TTC549 (cell line): ENCODE measurements around the gene CCDC7.
"Not testable (repeated sequence)": the region's sequence is repeated elsewhere in the genome, so short reads cannot be mapped to it uniquely, and the experiment has no call there.

ENCODE experiments used
- FAIRE-seq: peaks from 2 replicates; lab custom pipeline; 2012; peaks lifted over from hg19 to GRCh38; lab: Jason Lieb, UNC

Gene CCDC7

DNA sequence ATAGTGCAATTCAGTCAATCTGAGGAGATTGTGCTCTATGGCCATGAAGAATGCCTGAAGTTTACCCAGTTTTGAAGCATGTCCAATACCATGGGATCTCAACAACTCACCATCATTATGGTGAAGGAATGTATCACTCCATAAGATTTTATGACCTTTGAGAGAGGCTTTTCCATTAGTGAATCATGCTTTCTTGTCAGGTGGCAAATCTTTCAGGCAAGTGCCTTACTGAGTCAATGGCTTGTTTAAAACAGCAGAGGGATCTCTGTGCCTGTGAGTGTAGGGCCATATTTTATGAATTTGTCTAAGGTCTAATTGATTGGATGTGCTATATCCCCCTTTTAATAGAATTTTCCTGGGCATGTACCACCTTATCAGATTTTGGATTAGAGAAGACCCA, 131.5 kb downstream of the CCDC7 start:
- no peak for FAIRE-seq

DNA sequence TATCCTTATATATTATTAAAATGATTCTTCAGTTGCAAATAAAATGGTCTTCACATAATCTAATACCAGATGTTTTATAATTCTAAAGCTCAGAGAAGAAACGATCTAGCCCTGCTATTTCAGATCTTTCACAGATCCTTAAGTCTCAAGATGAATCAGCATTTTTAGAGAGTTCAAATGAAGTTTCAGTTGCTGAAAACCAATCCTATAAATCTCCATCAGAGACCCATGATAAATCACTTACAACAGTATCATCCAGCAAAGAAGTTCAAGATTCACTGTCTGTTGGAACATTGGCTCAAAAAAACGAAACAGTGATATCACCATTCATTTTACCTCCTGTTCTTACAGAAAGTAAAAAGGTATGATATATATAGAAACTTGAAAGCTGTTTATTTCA, 137.0 kb downstream of the CCDC7 start:
- FAIRE-seq = no peak

DNA sequence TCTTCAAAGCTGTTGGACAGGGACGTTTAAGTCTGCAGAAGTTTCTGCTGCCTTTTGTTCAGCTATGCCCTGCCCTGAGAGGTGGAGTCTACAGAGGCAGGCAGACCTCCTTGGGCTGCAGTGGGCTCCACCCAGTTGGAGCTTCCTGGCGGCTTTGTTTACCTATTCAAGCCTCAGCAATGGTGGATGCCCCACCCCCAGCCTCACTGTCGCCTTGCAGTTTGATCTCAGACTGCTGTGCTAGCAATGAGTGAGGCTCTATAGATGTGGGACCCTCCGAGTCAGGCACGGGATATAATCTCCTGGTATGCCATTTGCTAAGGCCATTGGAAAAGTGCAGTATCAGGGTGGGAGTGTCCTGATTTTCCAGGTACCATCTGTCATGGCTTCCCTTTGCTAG, 152.1 kb downstream of the CCDC7 start:
- not testable (repeated sequence) for FAIRE-seq

DNA sequence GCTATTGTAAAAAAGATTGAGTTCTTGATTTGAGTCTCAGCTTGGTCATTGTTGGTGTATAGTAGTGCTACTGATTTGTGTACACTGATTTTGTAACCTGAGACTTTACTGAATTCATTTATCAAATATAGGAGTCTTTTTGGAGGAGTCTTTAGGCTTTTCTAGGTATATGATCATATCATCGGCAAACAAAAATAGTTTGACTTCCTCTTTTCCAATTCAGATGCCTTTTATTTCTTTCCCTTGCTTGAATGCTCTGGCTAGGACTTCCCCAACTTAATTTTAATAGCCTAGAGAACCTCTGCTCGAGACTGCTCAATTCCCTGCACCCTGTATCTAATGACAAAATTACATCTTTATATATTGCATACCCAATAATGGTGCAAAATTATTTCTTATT, 154.4 kb downstream of the CCDC7 start:
- no peak for FAIRE-seq

DNA sequence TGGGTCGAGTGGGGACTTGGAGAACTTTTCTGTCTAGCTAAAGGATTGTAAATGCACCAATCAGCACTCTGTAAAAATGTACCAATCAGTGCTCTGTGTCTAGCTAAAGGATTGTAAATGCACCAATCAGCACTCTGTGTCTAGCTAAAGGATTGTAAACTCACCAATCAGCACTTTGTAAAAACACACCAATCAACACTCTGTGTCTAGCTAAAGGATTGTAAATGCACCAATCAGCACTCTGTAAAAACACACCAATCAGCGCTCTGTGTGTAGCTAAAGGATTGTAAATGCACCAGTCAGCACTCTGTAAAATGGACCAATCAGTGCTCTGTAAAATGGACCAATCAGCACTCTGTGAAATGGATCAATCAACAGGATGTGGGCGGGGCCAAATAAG, 155.6 kb downstream of the CCDC7 start:
- not testable (repeated sequence) for FAIRE-seq

DNA sequence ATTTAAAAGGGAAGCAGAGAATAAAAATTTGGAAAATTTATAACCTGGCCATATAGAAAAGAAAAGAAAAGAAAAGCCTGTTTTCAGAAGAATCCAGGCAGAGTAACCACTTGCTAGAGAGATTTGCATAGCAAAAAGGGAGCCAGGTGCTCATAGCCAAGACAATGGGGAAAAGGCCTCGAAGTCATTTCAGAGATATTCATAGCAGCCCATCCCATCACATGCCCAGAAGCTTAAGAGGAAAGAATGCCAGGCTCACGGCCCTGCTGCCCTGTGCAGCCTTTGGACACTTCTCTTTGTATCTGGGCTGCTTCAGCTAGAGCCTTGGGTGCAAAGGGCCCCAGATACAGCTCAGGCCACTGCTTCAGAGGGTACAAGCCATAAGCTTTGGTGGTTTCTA, 159.8 kb downstream of the CCDC7 start:
- no peak for FAIRE-seq

DNA sequence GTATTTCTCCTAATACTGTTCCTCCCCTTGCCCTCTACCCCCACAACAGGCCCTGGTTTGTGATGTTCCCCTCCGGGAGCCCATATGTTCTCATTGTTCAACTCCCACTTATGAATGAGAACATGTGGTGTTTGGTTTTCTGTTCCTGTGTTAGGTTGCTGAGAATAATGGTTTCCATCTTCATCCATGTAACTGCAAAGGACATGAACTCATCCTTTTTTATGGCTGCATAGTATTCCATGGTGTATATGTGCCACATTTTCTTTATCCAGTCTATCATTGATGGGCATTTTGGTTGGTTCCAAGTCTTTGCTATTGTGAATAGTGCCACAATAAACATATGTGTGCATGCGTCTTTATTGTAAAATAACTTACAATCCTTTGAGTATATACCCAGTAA, 164.6 kb downstream of the CCDC7 start:
- FAIRE-seq = not testable (repeated sequence)

DNA sequence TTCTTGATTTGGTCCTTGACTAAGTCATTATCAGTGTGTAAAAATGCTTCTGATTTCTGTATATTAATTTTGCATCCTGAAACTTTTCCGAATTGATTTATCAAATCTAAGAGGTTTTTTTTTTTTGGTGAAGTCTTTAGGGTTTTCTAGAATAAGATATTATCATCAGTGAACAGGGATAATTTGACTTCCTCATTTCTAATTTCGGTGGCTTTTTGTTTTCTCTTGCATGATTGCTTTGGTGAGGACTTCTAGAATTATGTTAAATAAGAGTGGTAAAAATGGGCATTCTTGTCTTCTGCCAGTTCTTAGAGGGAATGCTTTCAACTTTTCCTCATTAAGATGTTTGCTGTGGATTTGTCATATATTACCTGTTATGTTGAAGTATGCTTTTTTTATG, 170.5 kb downstream of the CCDC7 start:
- FAIRE-seq = no peak

DNA sequence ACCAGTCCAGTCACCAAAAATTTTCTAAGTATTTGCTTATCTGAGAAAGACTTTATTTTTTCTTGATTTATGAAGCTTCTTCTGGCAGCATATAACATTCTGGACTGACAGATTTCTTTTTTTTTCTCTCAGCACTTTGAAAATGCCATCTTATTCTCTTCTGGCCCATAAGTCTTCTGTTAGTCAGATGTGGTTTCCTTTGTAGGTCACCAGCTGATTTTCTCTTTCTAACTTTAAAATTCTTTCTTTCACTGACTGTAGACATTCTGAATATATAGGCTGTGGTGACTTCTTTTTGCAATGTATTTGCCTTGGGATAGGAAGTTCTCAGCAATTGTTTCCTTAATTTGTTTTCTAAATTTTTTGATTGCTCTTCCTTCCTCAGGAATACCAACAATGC, 172.5 kb downstream of the CCDC7 start:
- FAIRE-seq = no peak

DNA sequence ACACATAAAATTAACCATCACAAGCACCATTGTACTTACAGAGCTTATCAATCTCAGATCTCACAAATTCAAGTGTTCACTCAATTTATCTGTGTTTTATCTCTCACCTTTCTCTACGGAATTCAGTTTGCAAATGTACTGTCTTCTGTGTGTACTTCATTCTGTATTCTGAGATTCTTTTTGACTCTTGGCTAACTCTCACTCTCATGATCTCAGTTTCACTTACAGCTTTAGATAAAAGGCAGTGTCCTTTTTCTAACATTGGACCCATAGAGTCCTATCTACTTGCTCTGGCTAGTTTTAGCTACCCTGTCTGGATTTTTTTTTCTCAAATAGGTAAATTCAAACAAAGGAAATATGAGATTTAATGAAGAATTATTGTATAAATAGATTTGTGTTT, 176.0 kb downstream of the CCDC7 start:
- FAIRE-seq = no peak

DNA sequence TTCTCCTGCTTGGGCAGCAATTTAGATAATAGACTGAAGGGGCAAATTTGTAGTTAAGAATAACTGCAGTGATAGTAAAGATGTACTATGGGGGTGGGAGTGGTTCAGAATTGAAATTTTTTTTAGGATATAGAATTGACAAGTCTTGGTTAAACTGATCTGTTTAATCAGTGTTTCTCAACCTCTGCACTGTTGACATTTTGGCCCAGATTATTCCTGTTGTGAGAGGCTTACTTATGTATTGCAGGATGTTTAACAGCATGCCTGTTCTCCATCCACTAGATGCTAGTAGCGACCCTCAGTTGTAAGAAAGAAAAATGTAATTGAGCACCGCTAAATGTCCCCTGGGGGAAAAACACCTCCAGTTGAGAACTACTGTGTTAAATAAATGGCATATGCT, 176.5 kb downstream of the CCDC7 start:
- no peak for FAIRE-seq

DNA sequence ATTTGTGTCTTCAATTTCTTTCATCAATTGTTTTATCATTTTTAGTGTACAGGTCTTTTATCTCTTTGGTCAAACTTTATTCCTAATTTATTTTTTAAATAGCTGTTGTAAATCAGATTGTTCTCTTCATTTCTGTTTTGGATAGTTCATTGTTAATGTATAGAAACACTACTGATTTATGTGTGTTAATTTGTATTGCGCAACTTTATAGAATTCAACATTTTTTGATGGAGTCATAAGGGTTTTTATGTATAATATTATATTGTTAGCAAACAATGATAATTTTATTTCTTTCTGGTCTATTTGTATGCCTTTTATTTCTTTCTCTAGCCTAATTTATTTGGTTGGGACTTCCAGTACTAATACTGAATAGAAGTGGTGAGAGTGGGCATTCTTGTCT, 181.2 kb downstream of the CCDC7 start:
- FAIRE-seq = peak; percentile 36

DNA sequence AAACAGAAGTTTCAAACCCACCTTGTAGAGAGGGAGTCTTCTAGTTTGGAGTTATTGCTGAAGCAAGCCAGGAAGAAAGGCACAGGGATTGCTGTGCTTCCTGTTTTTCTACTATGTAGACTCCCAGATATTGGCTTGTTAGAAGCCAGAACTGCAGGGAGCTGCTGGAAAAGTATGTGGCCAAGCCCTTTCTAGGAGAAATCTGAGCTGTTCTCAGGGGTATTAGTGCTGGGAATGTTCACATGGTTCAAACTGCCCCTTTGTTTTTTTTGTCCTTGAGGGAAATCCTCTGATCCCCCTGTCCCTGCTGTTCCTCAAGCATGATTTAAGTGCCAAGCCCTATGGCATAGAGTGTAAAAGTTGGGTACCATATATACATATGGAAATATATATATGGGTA, 184.0 kb downstream of the CCDC7 start:
- FAIRE-seq = no peak

DNA sequence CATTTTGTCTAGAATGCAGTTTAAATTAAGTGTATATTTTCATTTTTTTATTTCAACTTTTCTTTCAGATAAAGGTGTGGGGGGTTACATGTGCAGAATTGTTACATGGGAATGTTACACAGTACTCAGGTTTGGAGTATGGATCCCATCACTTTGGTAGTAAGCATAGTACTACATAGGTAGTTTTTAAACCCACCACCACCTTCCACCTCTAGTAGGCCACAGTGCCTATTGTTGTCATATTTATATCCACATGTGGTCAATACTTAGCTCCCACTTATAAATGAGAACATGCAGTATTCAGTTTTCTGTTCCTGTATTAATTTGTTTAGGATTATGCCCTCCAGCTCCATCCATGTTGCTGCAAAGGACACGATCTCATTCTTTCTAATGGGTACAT, 200.6 kb downstream of the CCDC7 start:
- FAIRE-seq = no peak

DNA sequence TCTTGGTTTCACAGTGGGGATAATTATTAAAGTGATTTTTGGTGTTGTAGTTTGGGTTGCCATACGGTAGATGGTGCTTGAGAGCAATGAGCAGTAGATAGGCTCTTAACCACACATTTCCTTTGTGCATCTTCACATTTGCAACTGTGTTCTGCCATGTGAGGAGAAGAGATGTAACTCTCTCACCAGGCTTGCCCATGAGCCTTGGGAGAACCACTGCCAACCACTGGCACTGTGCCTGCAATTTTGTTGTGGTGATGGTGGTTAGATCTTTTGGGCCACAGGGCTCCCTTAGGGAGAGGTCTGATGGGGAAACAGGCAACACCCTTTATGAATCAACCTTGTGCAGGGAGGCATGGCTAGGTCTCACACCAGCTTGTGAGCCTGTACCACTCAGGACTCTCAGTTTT, 204.3 kb downstream of the CCDC7 start:
- no peak for FAIRE-seq

DNA sequence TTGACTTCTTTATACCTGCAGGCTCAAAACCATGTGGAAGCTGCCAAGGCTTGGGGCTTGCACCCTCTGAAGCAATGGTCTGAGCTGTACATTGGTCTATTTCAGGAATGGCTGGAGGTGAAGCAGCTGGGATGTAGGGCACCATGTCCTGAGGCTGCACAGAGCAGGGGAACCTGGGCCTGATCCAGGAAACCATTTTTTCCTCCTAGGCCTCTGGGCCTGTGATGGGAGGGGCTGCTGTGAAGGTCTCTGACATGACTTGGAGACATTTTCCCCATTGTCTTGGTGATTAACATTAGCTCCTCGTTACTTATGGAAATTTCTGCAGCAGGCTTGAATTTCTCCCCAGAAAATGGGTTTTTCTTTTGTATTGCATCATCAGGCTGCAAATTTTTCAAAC, 211.5 kb downstream of the CCDC7 start:
- not testable (repeated sequence) for FAIRE-seq

DNA sequence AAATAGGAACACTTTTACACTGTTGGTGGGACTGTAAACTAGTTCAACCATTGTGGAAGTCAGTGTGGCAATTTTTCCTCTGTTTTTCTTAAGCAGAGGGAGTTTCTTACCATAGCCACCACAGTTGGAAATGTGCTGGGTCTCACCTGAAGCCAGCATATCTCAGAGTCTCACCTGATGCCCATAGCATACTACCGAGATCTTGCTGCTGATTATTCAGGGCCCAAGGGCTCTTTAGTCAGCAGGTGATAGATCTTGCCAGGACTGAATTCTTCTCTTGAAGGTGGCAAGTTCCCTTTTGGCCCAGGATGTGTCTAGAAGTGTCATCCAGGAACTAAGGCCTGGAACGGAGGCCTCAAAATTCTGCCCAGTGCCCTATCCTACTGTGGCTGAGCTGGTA, 215.4 kb downstream of the CCDC7 start:
- no peak for FAIRE-seq

DNA sequence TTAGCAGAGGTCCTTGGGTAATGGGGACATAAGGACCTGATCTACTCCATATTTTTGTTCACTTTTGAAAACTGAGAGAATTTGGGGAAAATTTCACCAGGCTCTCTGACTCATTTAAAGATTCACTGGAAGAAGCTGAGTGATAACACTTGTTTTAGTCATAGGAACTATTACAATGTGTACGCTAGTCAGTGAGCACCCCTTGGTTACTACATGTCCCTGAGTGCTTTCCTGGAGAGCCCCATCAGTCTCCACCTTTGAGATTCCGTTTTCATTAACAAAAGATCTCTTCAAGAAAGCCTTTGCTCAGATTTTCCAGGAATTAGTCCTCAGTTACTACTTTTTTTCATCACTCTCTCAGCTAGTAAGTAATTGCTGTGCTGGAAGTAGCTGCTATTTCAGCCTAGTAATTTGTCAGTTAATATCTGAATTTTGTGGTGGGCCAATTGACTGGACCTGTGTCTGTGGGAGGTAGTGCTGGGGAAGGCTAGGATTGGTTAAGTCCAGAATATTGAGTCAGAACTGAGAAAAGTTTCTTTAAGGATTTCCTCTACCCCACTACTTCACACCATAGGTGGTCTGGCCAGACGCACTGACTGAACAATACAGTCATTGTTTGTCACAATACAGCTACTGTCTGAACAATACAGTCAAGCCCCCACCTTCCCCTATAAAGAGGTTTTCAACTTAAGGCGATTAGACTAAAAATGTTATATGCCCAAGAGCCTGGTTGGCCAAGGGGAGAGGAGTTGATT, 235.0 kb downstream of the CCDC7 start:
- no peak for FAIRE-seq

DNA sequence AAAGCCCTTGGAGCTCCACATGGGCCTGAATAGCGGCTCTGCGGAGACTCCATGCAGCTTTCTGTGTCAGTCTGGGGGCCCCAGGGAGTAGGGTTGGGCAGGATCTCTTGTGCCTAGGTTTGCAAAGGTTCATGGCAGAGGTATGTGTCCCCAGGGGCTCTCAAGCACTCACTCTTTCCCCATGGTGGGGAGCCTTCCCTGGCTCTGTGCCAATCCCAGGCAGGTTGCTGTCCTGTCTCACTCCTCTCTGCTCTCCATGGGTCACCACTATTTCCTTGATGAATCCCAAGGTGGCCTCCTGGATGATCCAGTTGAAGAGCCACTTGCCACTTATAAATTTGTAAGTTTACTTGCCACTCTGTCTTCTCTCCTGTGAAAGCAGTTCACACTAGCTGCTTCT, 238.4 kb downstream of the CCDC7 start:
- no peak for FAIRE-seq

DNA sequence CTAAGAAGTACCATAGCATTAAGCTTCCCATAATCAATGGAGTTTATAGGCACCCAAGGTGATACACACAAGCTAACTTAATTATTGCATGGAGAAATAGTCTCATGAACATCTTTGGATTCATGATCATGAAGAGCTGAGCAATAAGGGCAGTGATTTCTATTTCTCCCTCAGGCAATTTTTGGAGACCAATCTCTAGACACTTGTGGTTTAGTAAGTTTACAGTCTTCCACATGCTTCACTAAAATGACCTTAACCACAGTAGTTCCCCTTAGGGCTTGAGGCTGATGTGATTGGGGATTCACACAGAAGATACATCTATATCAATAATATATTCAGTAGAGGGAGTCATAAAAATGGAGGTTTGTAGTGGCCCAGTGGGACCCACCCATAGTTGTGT, 241.2 kb downstream of the CCDC7 start:
- no peak for FAIRE-seq

DNA sequence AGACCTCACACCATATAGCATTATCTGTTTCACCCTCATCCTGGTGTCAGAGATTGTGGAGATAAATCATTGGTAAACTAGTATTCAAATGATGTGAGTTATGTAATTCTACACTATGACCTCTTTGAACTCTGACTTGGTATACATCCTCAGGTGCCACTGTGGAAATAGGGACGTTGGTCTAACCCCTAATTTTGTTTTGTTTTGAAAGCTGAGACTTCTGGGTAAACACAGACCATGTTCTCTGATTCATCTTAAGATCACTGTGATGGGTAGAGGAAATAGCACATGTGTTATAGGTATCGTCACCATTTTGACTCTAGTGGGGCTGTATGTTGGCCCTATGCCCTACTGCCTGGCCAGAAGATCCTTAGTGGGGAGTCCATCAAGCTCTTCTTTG, 241.6 kb downstream of the CCDC7 start:
- no peak for FAIRE-seq

DNA sequence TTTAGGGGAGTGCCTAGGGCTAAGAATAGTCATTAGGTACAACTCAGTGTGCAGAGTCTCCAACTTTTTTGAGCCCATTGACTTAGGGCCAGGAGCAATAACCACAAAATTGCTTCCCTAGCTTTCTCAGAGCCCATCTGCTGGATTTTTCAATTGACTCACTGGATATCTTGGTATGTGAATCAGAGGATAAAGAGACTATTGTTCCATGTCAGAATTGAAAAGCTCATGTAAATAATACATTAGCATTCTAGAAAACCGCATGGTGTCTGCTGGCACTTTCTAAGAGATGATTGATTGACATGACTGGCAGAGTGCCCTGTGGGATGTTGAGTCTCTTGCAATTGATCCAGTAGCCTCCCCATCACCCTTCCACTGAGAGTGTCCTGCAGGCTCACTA, 246.2 kb downstream of the CCDC7 start:
- FAIRE-seq = no peak

DNA sequence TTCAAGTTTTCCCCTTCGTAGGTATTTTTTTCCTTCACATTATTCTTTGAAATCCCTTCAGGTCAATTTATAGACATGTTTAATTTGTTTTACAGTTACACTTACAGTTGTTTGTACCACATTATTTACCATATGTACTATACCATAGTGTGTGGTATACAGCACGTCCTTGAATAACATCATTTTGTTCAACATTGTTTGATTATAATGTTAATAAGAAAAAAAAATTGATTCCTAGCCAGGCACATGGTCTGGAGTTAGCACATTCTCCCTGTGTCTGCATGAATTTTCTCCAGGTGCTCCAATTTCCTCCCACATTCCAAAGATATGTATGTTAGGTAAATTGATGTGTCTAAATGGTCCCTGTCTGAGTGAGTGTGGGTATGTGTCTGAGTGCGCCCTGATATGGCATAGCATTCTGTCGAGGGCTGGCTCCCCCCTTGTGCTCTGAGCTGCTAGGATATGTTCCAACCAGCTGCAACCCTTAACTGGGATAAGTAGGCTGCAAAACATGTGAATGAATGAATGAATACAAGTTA, 247.6 kb downstream of the CCDC7 start:
- no peak for FAIRE-seq

DNA sequence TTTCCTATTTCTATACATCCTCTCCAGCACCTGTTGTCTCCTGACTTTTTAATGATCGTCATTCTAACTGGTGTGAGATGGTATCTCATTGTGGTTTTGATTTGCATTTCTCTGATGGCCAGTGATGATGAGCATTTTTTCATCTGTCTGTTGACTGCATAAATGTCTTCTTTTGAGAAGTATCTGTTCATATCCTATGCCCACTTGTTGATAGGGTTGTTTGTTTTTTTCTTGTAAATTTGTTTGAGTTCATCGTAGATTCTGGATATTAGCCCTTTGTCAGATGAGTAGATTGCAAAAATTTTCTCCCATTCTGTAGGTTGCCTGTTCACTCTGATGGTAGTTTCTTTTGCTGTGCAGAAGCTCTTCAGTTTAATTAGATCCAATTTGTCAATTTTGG, 253.7 kb downstream of the CCDC7 start:
- FAIRE-seq = not testable (repeated sequence)

DNA sequence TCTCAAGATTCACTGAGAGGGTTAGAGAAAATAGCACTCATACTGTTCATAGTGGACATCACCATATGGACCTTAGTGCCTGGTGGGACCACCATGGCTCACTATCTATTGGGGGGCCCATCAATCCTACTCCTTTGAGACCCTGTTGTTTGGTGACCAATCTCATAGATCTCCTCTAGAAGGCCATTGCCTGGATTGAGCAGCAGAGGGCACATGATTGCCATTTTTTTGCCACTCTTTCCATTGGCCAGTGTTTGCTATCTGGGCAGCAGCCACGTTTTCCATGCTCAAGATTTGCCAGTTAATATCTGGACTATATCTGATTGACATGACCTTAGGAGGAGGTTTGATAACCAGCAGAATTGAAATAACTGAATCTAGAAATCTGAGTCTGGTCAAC, 267.6 kb downstream of the CCDC7 start:
- FAIRE-seq = no peak
